Stimulated activated naive CD8-positive, alpha-beta T cell treated with anti-CD3 and anti-CD28 coated beads, Interleukin-15, Interleukin-2, amounts not matched to agents 100 U/mL and 50 U/mL, for 24 hours (primary cell): Measurements from ENCODE around the gene ZBED3.

Experiments used
- ATAC-seq: fragments of 150-1000 bp; cut with Tn5 transposase; one replicate; pipeline ENCODE4 v1.10.0; 2021
- DNase-seq: peaks from one replicate; pipeline ENCODE4 v3.0.0; 2021

ZBED3 gene

DNA sequence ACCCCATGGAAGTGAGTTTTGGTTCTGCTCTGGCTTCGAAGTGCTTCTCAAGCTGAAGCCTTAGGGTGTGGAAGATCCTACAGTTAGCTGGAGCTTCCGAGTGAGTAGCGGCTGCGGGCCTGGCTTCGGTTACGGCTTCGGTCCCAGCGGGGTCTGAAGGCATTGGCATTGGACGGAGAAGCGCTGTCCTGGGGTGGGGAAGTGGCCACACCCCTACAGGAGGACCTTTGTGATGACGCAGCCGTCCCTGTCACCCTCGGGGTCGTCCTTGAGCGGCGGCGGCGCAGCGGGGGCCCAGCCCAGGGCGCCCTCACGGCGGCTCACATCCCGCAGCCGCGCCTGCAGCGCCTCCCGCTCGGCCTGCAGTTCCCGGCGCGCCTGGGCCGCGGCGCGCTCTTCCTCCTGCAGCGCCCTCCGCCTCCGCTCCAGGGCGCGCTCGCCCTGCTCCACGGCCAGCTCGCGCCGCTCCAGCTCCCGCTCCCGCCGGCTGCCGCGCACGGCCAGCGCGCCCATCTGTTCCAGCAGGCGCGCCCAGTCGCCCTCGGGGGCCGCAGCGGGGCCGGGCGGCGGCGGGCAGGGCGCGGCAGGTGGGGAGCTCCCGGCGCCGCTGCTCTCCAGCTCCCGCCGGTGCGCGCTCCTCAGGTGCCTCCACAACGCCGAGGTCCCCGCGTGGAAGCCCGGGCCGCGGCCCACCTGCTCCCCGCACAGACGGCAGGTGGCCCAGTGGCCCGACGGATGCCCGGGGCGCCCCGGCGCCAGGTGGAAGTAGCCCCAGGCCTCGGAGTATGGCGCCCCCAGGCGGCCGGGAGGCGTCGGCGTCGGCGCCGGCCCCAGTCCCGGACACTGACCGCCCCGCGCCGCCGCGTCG lies 9.9 kb downstream of the ZBED3 start:
- DNase-seq (peak; percentile 79), ATAC-seq (peak; percentile 83)

DNA sequence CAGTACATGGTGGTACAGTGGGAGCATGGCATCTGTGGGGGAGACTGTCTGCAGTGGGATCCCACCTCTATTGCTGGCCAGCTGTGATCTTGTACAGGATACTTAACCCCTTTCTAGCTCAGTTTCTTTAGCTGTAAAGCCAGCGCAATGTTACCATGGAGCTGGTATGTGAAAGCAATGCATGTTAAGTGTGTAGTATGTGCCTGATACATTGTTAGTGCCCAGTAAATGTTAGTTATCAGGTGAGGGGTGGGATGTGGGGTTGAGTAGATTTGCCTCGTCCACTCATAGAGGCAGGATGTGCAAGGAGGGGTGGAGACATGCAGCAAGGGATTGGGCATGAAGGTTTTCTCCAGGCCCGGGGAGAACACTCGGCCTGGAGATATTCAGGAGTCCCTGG lies 12.3 kb downstream of the ZBED3 start:
- ATAC-seq (no peak), DNase-seq (no peak)

DNA sequence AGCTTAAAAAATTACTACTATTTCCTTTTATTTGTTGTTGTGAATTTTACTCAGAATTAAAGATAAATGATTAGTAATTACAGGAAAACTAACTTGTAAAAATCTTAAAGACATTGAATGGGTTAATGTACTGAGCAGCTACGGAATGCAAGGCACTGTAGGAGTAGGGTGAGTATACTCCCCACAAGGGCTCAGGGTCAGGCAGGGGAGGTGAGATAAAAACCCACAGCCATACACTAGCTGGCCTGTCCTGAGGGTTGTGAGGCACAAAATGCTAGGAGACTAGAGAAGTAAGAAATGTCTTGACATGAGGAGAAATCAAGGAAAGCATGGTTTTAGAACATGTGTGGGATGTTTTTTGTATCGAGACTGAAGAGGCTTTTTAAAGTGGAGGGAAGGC lies 13.4 kb downstream of the ZBED3 start:
- DNase-seq: no peak
- ATAC-seq: no peak

DNA sequence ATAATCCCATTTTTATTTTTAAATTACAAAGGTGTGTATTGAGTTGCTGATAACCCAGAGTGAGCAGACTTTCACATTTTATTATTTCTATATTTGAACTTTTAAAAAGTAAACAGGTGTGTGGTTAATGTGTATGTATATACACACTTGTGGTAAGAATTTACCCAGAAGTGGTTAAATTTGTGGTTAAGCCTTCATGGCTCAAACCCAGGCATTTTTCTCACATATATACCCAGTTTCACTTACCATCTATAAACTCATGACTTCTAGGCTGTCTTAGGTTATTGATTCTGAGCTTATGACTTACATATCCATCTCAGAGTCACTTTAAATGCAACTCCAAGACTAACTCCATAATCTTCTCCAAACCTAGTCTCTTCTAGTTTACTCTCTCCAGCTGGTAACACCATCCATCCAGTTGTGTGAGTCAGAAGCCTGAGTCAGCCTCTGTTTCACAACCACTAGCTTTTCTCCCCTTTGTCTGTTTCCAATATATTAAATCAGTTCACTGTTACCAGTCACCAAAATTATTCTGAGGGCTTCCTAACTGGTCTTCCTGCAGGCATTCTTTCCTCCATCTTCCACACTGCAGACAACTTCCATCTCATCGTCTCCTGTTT lies 20.2 kb downstream of the ZBED3 start:
- ATAC-seq (no peak), DNase-seq (no peak)

DNA sequence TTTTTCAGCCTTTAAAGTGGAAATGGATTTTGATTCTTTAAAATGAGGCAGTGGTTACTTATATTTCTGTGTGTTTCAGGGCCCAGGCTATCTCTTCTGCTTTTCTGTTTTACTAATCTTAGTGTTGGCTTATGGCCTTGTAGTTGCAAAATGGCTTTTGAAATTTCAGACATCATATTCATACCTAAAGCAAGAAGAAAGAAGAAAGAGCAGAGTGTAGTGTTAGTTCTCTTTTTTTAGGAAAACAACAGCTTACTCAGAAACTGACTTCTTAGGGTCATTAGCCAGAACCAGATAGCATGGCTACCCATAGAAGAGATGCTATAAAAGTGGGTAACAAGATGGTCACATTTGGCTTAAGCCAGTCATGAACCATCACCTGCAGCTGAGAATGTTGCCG lies 20.9 kb downstream of the ZBED3 start:
- no peak for DNase-seq
- no peak for ATAC-seq

DNA sequence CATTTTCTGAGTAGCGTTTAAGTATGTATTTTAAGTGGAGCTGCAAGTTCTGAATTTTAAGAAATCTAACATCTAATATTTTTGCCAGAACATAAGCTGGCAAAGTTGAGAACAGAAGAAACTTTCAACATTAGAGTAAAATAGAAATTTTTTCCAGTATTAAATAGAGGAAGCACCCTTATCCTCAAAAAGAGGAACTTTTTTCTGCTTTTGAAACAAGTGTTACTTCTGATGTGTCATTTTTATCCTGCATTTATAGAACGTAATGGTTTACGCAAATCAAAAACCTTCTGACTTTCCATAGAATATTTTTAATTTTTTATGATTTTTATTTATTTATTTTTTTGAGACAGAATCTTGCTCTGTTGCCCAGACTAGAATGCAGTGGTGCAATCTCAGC lies 21.8 kb downstream of the ZBED3 start:
- DNase-seq (no peak), ATAC-seq (no peak)

DNA sequence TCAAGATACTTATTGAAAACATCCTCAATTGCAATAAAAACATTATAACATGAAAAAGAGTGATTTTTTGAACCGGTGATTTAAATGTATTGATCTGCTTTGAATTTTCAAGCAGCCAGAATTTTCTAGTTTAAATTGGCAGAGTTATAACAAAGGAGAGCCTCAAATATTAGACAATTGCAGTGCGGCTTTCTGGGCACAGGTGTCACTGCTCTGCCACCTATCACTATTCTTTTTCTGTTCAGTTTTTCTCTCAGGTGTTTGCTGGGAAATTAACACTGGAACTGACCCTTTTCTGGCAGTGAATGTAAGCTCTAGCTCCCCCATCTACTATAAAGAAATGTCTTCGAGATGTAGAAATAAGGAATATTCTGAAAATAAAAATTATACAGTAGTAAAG lies 23.0 kb downstream of the ZBED3 start:
- ATAC-seq (no peak), DNase-seq (no peak)

DNA sequence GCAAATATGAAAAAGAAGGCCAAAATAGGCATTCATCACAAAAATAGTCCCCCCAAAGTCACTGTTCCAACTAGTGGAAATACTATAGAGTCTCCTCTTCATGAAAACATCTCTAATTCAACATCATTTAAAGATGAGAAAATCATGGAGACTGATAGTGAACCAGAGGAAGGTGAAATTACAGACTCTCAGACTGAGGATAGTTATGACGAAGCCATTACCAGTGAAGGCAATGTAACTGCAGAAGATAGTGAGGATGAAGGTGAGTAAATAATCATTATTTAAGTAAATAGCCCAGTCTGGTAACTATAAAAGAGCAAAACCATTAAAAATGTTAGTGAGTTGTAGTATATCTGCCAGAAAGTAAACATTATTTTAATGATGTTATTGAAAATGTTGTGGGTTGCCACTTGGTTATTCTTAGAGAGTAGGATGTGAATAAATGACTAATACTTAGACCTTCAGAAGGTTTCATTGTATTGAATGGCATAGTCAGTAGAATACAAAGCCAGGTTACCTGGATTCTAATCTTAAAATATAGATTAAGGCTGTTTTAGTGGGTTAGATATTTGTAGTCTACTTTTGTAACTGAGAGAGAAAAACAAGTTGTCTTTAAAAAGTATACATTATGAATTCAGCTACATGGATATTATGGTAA lies 40.5 kb downstream of the ZBED3 start:
- ATAC-seq (no peak), DNase-seq (no peak)

DNA sequence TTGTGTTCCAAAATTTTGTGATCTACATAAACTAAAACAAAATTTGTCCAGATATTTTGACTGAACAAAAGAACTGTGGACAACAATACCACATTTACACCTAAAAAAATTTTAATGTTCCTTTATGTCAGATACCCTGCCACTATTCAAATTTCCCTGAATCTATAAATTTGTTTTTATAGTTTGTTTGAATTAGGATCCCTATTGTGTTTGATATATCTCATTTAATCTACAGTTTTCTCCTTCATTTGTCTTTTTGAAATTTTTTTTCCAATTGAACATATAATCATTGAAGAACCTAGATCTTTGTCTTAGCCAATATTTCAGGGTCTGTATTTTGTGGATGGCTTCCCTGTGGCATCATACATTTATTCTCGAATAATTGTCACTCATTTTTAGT lies 51.1 kb downstream of the ZBED3 start:
- no peak for DNase-seq
- ATAC-seq: no peak

DNA sequence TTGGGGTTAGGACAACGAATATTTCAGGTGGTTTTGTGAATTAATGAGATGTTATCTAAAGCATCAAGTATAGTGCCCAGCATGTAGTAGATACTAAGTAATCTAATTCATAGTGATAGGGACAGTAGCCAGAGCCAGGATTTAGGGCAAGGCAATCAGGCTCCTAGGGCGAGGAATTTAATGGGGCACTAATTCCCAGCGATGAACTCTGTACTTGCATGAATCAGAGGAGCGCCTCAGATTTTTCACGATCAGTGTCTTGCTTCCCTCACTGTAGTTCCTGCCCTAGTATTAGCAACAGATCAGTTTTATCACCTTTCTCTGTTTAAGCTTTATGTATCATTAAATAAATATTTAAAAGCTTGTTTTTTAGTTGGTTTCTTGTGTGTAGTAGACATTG lies 53.7 kb downstream of the ZBED3 start:
- no peak for ATAC-seq
- no peak for DNase-seq

DNA sequence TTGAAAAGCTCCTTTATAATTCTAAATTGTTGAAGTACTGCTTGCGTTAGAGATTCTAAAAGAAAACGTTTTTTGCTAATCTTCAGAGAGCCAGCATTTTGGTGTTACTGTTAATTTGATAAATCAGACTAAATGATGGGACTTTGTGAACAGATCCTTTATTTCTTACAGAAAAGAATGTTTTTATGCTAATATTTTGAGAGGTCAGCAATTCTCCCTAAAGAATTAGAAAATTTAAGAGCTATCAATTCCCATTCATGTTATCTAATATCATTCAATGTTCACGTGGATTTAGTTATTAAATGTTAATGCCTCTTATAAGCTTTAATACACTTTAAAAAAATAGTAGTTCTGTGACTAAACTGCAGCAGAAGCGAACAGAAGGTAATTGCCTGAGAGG lies 54.5 kb downstream of the ZBED3 start:
- no peak for DNase-seq

DNA sequence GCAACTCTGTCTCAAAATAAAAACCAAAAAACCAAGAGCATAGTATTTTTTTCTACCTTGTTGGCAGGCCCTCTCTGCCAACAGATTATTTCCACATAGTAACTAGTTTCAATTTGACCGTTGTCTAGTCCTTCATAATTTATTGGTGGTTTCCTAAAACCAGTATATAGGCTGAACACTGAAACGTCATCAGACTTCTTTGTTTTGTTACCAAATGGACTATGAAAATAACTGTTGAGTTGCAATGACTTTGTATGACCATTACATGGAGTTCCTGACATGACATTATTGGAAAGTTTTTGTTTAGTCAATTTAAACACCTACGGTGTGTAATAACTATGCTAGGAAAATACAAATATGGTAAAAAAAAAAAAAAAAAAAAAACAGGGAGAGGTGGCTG lies 55.2 kb downstream of the ZBED3 start:
- no peak for DNase-seq
- ATAC-seq: no peak

More for the DNA sequence above, 54.5 kb downstream of the ZBED3 start:
- no peak for ATAC-seq

DNA sequence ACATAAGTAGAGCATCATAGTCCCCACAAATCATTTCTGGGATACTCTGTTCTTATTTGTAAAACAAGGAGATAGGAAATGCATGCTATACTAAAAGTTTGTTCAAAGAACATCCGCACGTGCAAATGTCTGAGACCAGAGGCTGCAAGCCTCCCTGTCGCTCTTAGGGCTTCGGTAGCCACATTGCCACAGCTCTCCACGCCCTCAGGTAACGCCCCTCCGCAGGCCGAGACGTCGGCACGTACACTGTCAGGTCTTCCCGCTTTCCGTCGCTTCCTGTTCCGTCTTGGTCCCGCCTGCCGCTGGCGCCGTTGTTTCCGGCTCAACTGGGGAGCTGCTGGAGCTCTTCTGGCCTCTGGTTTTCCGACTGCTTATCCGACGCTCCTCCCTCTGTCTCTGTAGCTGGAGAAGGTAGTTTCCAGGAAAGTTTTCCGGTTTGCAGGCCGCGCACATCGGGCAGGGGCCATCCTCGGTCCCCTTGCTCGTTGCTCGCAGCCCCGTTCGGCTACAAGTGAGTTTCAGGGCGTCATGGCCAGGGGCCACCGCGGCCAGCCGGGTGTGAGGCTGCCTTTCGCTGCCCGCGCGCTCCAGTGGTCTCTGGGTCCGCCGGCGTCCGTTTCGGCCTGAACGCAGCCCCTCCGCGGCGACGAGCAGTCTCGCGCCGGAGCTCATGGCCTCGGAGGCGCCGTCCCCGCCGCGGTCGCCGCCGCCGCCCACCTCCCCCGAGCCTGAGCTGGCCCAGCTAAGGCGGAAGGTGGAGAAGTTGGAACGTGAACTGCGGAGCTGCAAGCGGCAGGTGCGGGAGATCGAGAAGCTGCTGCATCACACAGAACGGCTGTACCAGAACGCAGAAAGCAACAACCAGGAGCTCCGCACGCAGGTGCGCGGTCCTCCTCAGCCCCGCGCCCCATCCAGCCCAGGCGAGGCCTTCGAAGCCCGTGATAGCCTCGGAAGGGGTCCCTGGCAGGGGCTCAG lies 56.7 kb downstream of the ZBED3 start, which contains the start of gene AGGF1:
AGGF1 (plus strand) TSS at position 308 of the 975 bp plus-strand sequence; CDS start at position 671, 363 bp downstream.
- DNase-seq (peak; percentile 91), ATAC-seq (peak; percentile 100)

DNA sequence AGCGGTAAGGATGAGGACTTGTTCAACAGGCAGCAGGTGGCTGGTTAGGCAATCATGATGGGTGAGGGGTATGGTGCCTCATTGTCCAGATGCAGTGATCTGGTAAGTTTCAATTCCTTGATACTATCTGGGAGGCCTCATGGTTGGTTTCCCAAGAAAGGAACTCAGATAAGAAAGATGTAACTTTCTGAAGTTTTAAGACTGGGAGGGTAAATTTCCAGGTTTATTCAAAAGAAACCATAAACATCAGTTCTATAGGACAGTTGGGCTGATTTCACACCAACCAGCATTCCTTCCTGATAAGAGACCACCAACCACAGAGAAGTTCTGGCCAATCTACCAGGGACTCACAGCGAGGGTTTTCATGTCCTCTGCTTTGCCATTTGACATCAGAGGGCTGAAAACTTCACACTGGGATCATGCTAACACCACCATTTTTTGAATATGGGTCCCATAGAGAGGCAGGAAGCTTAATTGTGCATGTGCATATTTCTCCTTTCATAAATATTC lies 57.7 kb downstream of the ZBED3 start:
- DNase-seq (no peak), ATAC-seq (no peak)

DNA sequence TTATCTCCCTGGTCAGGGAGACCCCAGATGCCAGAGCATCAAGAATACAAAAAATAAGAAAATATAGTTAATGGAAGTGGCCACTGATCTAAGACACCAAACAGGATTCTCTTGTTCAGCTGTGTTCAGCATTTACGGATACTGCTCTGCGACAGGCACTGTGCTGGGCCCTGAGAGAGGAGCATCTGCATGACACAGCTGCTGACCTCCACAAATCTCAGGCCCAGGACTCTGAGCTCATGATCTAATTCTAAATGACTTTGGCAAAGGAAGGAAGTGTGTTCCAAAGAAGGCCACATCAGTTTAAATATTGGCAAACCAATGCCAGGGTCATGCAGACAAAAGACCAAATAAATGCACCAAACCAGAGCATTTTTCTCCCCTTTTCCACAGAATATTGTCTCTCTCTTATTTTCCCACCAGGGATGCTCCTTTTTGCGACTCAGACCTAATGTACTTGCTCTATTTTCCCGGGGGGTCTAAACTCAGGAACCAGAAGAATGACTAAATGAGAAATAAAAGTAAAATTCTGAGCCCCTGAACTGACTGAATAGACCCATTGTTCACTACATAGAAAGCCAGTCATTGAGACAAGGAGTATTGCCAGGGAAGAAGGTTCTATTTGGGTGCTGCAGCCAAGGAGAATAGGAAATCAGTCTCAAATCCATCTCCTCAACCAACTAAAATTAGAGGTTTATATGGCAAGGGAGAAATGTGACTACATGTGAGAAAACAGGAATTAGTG lies 58.3 kb downstream of the ZBED3 start:
- ATAC-seq (no peak), DNase-seq (no peak)

DNA sequence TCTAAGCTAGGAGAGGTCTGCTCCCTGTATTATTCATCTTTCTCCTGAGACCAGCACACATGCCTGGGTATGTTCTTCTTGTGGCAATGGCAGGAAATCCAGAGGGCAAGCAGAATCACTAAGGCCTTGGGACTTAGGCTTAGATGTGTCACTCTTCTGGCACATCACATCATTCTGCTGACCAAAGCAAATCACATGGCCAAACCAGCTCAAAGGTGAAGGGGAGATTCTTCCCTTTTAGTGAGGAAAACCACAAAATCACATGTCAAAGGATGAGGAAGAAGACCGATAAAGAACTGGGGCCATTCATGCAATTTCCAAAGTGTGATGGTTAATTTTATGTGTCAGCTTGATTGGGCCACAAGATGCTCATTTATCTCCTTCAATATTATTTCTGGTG lies 62.6 kb downstream of the ZBED3 start:
- no peak for ATAC-seq

DNA sequence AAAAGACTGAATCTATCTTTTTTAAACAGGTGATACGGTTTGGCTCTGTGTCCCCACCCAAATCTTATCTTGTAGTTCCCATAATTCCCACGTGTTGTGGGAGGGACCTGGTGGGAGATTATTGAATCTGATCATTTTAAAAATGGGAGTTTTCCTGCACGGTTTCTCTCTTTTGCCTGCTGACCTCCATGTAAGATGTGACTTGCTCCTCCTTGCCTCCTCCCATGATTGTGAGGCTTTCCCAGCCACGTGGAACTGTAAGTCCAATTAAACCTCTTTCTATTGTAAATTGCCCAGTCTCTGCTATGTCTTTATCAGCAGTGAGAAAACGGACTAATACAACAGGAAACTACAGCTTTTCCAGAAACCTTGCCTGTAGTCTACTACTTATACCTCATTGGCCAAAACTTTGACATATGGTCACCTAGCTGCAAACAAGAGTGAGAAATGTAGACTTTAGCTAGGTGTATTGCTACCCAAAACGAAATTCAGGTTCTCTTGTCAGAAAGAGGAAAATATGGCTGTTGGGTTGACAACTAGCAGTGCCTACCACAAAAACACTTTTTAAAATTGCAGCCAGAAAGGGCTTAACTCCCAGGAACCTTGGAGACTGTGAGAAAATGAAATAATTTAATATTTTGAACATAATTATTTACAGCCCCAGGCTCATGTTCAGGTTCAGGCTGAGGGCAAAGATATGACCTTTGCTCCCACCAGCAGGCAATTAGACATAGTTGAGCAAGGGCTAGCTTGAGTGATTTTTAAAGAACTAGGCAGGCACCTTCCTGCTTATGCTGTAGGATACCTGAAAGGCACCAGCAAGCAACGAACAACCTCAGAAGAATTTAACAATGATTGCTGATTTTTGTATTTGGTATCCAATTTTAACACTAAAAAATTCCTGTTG lies 64.3 kb downstream of the ZBED3 start:
- ATAC-seq (no peak), DNase-seq (no peak)

More for the DNA sequence above, 62.6 kb downstream of the ZBED3 start:
- no peak for DNase-seq
